Activated naive CD4-positive, alpha-beta T cell treated with anti-CD3 and anti-CD28 coated beads, Interleukin-2, amount 50 U/mL, for 24 hours (primary cell): ENCODE data around the gene THSD7B.
"Not testable (repeated sequence)": the region's sequence is repeated elsewhere in the genome, so short reads cannot be mapped to it uniquely, and the experiment has no call there.

Source experiments
- H3K27ac Mint-ChIP-seq: one replicate; pipeline ENCODE4 v1.8.0; 2021; ENCODE audit warnings: mild to moderate bottlenecking, mixed read lengths
- H3K27me3 Mint-ChIP-seq: one replicate; pipeline ENCODE4 v1.8.0; 2021; ENCODE audit warnings: mixed read lengths
- H3K36me3 Mint-ChIP-seq: one replicate; pipeline ENCODE4 v1.8.0; 2021; ENCODE audit warnings: mixed read lengths
- H3K4me1 Mint-ChIP-seq: one replicate; pipeline ENCODE4 v1.8.0; 2021; ENCODE audit warnings: mixed read lengths
- H3K4me3 Mint-ChIP-seq: one replicate; pipeline ENCODE4 v1.8.0; 2021; ENCODE audit warnings: mild to moderate bottlenecking, mixed read lengths
- H3K9me3 Mint-ChIP-seq: one replicate; pipeline ENCODE4 v1.8.0; 2021; ENCODE audit warnings: mixed read lengths

The THSD7B gene

GRCh38 chr2:136962105-136962725 lies 196.9 kb downstream of the THSD7B start:
- H3K36me3 Mint-ChIP-seq = no peaks in the 10 kb centered on the region
- H3K4me3 Mint-ChIP-seq = no peak overlapping the region
- no peak overlapping the region for H3K27ac Mint-ChIP-seq
- no peaks in the 10 kb centered on the region for H3K27me3 Mint-ChIP-seq
- no peaks in the 10 kb centered on the region for H3K4me1 Mint-ChIP-seq
- no peaks in the 10 kb centered on the region for H3K9me3 Mint-ChIP-seq

GRCh38 chr2:136966485-136966884 lies 201.1 kb downstream of the THSD7B start:
- H3K27ac Mint-ChIP-seq = no peak overlapping the region
- H3K27me3 Mint-ChIP-seq = no peaks in the 10 kb centered on the region

DNA sequence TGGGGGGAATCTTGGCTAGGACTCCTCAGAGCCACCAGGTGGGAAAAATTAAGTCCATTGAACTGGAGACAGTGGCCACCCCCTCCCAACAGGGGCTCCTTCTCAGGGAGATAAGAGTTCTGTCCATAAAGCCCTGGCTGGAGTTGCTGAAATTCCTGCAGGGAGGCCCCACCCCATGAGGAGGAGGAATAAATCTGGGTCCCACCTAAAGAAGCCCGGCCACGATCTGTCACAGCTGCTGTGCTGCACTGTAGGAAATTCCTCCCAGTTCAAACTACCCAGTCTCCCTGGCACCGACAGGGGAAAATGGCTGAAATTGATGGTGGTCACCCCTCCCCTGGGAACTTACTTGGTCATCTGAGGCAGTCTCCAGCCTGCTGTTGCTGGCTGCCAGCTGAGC lies 215.0 kb downstream of the THSD7B start:
- Mint-ChIP-seq H3K4me1 (no peaks in the 10 kb centered on the region), H3K4me3 (no peak overlapping the region), H3K9me3 (no peaks in the 10 kb centered on the region), H3K36me3 (no peaks in the 10 kb centered on the region), H3K27me3 (peaks cover 5% of the 10 kb centered on the region), H3K27ac (no peak overlapping the region)

More at GRCh38 chr2:136966485-136966884, 201.1 kb downstream of the THSD7B start:
- H3K36me3 Mint-ChIP-seq = no peaks in the 10 kb centered on the region
- no peaks in the 10 kb centered on the region for H3K4me1 Mint-ChIP-seq
- no peak overlapping the region for H3K4me3 Mint-ChIP-seq
- no peaks in the 10 kb centered on the region for H3K9me3 Mint-ChIP-seq

DNA sequence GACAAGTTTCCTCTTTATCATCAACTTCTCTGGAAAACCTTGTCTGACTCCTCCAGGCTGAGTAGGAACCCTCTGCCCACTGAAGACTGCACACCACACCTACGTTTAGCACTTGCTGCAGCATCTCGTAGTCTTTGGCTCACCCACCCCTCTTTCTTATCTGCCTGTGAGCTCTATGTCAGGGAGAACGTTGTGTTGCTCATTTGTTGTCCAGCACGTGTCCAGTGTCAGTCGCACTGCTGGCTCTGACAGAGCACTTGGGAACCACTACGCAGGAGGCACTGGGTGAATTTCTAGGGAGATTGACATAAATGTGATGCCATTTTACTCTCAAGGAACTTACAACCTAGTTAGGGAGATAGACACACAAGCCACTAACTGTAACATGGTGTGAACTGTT lies 216.3 kb downstream of the THSD7B start:
- H3K4me3 Mint-ChIP-seq, H3K9me3 Mint-ChIP-seq, H3K27ac Mint-ChIP-seq, H3K4me1 Mint-ChIP-seq, H3K27me3 Mint-ChIP-seq, H3K36me3 Mint-ChIP-seq: not testable (repeated sequence)

- Mint-ChIP-seq H3K36me3 (no peaks in the 10 kb centered on the region), H3K27ac (no peak overlapping the region), H3K27me3 (peaks cover 4% of the 10 kb centered on the region), H3K9me3 (no peaks in the 10 kb centered on the region), H3K4me1 (no peaks in the 10 kb centered on the region), H3K4me3 (no peak overlapping the region)
Observed at GRCh38 chr2:136985044-136985443, 219.7 kb downstream of the THSD7B start.

DNA sequence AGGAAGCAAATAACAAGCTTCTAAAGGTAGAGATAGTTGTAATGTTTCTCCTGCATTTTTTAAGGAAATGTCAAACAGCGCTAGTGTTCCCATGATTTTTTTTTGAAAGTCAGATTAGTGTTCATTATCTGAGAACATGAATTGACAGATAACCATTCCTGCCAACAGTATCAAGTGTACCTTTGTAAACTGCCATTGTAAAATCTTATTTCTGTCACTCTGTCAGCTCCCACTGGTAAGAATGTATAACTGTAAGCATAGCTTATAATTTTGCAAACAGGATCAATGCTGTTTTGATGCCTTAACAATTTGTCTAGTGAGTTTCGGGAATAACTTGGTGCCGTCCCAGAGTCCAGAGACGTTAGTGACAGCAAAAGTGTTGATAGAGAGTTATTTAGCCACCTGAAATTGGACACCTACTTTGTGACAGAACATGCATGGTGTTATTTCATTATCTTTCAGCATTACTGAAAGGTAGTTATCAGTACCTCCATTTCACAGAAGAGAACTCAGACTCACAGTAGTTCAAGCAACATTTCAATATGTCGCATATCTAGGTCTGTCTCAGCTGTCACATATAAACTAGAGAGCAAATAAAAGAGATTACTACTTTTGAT lies 221.4 kb downstream of the THSD7B start:
- H3K27me3 Mint-ChIP-seq = peaks cover 4% of the 10 kb centered on the region
- H3K27ac Mint-ChIP-seq = no peak overlapping the region
- H3K36me3 Mint-ChIP-seq = no peaks in the 10 kb centered on the region
- no peaks in the 10 kb centered on the region for H3K9me3 Mint-ChIP-seq
- no peaks in the 10 kb centered on the region for H3K4me1 Mint-ChIP-seq
- no peak overlapping the region for H3K4me3 Mint-ChIP-seq

DNA sequence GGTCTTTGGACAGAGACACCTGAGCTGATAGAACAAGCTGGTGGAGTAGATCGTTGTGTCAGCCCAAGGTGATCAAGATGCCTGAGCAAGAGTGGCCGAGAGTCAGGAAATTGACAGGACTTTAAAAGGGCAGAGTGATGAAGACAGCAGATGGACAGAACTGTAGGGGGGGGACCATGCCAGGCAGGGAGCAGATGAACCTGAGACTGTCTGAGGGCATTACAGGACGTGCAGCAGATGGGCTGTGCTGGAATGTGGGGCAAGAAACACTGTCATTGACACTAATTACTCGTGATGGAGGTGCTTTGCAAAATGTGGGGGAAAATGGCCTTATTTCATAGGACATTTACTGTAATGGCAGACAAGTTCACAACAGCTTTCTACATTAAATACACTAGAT lies 225.0 kb downstream of the THSD7B start:
- no peak overlapping the region for H3K4me3 Mint-ChIP-seq
- H3K9me3 Mint-ChIP-seq = peaks cover 4% of the 10 kb centered on the region
- H3K27me3 Mint-ChIP-seq = peaks cover 3% of the 10 kb centered on the region
- no peaks in the 10 kb centered on the region for H3K36me3 Mint-ChIP-seq
- no peak overlapping the region for H3K27ac Mint-ChIP-seq
- H3K4me1 Mint-ChIP-seq = no peaks in the 10 kb centered on the region

DNA sequence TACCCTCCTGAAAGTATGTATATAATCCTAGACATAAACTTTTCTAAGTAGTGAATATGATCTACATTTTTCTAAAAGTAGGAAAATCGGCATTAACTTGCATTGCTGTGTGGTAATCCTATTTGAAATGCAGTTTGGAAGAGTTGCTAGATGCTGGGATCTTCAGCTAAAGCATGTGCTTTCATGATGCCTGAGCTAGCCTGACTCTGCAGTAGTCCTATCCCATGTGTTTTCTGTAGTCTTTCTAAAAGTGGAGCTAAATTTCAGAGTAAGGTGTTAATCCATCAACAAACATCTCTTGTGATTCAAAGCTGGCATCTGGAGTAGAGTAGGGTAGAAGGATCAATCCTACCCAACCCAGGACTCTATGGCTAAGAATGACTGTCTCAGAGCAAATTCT lies 229.4 kb downstream of the THSD7B start:
- Mint-ChIP-seq H3K36me3 (no peaks in the 10 kb centered on the region), H3K4me1 (no peaks in the 10 kb centered on the region), H3K27ac (no peak overlapping the region), H3K27me3 (peaks cover 1% of the 10 kb centered on the region), H3K9me3 (peaks cover 4% of the 10 kb centered on the region), H3K4me3 (no peak overlapping the region)

- Mint-ChIP-seq H3K36me3 (no peaks in the 10 kb centered on the region), H3K27me3 (peaks cover 1% of the 10 kb centered on the region), H3K9me3 (no peaks in the 10 kb centered on the region), H3K4me3 (no peak overlapping the region), H3K27ac (no peak overlapping the region), H3K4me1 (no peaks in the 10 kb centered on the region)
Observed at GRCh38 chr2:136997557-136997956, 232.2 kb downstream of the THSD7B start.

DNA sequence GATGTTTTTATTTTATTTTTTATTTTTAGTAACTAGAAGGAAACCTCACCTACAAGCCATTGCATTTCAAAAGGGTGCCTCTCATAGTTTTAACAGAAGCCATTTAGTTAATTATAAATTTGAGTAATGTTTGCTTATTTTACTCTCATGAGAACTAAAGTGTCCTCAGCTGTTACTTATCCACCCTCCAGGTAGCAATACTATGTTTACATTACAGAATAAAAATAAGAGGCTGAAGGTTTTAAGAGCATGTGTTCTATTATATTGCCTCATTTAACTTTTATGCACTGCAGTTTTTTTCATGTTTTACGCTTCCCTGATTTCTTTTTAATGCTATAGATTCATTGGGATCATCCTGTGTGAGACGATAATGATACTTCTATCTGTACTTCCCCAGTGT lies 235.5 kb downstream of the THSD7B start:
- H3K27ac Mint-ChIP-seq = no peak overlapping the region
- H3K4me3 Mint-ChIP-seq = no peak overlapping the region
- H3K4me1 Mint-ChIP-seq = no peaks in the 10 kb centered on the region
- no peaks in the 10 kb centered on the region for H3K36me3 Mint-ChIP-seq
- no peaks in the 10 kb centered on the region for H3K9me3 Mint-ChIP-seq
- H3K27me3 Mint-ChIP-seq = no peaks in the 10 kb centered on the region

DNA sequence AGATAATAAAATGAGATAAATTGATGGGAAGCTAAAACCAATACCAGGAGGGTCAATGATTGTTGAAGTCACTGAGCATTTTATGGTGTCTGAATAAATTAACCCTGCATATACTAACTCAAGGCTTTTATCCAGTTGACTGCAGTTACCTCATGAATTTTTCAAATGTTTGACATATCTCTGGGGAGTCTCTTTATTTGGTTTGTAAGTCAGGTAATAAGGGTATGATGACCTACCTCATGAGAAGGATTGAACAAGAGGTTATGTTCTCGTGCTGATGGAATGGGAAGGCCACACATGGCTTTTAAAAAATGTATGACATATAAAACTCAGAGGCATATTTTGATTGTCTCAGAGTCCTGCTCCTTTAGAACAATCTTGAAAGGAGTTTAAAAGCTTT lies 237.6 kb downstream of the THSD7B start:
- no peaks in the 10 kb centered on the region for H3K27me3 Mint-ChIP-seq
- no peak overlapping the region for H3K4me3 Mint-ChIP-seq
- H3K9me3 Mint-ChIP-seq = no peaks in the 10 kb centered on the region
- no peaks in the 10 kb centered on the region for H3K4me1 Mint-ChIP-seq
- no peak overlapping the region for H3K27ac Mint-ChIP-seq
- no peaks in the 10 kb centered on the region for H3K36me3 Mint-ChIP-seq

DNA sequence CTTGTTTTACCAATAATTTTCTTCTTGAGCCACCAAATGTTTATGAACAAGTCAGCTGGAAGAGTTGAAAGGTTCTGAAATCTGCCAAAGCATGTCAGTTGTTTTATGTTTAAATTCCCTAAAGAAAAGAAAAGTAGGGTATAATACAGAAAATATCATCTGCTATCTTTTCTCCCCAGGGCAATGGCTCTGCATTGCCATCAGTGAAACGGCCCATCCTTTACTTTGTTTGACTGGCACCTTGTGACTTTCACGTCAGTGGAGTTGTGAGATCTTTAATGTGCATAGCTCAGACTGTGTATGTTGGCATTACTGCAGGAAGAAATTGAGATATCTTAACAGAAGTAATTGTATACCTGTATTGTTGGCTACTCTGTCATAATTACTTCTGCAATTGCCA lies 239.9 kb downstream of the THSD7B start:
- Mint-ChIP-seq H3K4me1 (no peaks in the 10 kb centered on the region), H3K4me3 (no peak overlapping the region), H3K36me3 (no peaks in the 10 kb centered on the region), H3K9me3 (no peaks in the 10 kb centered on the region), H3K27ac (no peak overlapping the region), H3K27me3 (no peaks in the 10 kb centered on the region)

- Mint-ChIP-seq H3K9me3 (no peaks in the 10 kb centered on the region), H3K4me1 (no peaks in the 10 kb centered on the region), H3K27me3 (no peaks in the 10 kb centered on the region), H3K27ac (no peak overlapping the region), H3K36me3 (no peaks in the 10 kb centered on the region), H3K4me3 (no peak overlapping the region)
Observed at GRCh38 chr2:137007938-137008337, 242.6 kb downstream of the THSD7B start.

- Mint-ChIP-seq H3K27ac (no peak overlapping the region), H3K36me3 (no peaks in the 10 kb centered on the region), H3K4me1 (no peaks in the 10 kb centered on the region)
Observed at GRCh38 chr2:137009953-137010352, 244.6 kb downstream of the THSD7B start.

GRCh38 chr2:137020452-137021196 lies 255.3 kb downstream of the THSD7B start:
- no peak overlapping the region for H3K4me3 Mint-ChIP-seq
- no peaks in the 10 kb centered on the region for H3K36me3 Mint-ChIP-seq
- H3K9me3 Mint-ChIP-seq = no peaks in the 10 kb centered on the region
- H3K27ac Mint-ChIP-seq = no peak overlapping the region
- H3K4me1 Mint-ChIP-seq = no peaks in the 10 kb centered on the region
- H3K27me3 Mint-ChIP-seq = no peaks in the 10 kb centered on the region

More at GRCh38 chr2:137009953-137010352, 244.6 kb downstream of the THSD7B start:
- Mint-ChIP-seq H3K4me3 (no peak overlapping the region), H3K9me3 (no peaks in the 10 kb centered on the region), H3K27me3 (peaks cover 3% of the 10 kb centered on the region)

- H3K9me3 Mint-ChIP-seq = no peaks in the 10 kb centered on the region
- no peaks in the 10 kb centered on the region for H3K27me3 Mint-ChIP-seq
- no peaks in the 10 kb centered on the region for H3K4me1 Mint-ChIP-seq
Observed at GRCh38 chr2:137021763-137022162, 256.4 kb downstream of the THSD7B start.

More at GRCh38 chr2:137021763-137022162, 256.4 kb downstream of the THSD7B start:
- Mint-ChIP-seq H3K36me3 (no peaks in the 10 kb centered on the region), H3K4me3 (no peak overlapping the region), H3K27ac (no peak overlapping the region)
